ENCODE results near the gene VSIR.

Gene VSIR

DNA sequence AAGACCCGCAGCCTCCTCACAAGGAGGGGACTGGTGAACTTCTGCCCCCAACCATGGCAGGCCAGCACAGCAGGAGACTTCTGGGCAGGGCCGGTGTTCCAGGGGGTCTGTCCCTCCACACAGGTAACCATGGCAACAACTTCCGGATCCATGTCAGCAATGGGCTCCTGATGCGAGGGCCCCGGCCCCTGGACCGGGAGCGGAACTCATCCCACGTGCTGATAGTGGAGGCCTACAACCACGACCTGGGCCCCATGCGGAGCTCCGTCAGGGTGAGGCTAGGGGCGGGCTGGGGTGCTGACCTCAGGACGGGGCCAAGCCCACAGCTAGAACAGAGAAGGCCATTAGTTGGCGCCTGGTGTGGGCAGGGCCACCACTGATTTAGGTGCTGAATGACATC lies 48.1 kb downstream of the VSIR start:
- no peaks in the 10 kb centered on the region for H3K9me3 ChIP-seq (ENCODE audit: control extremely low read depth in 1 of 5, control insufficient read depth in 4 of 5, insufficient read depth in 2 of 5, low read depth in 1 of 5, low read length in 4 of 5)
- H3K36me3 ChIP-seq (ENCODE audit: control insufficient read depth in 4 of 4, insufficient read depth in 4 of 4, low read length in 3 of 4) = no peaks in the 10 kb centered on the region
- DNase-seq = no peak
- no peaks in the 10 kb centered on the region for H3K27me3 ChIP-seq (replicated peaks in 2 of 5; ENCODE audit: control insufficient read depth in 4 of 5, insufficient read depth in 5 of 5, low read length in 4 of 5)
- no peak overlapping the region for H3K27ac ChIP-seq (ENCODE audit: insufficient read depth in 1 of 2, low read depth in 1 of 2, low read length in 2 of 2, poor library complexity in 1 of 2, severe bottlenecking in 2 of 2)
- POLR2A ChIA-PET = no interaction called here
- H3K4me1 ChIP-seq (ENCODE audit: control extremely low read depth in 1 of 4, control insufficient read depth in 4 of 4, insufficient read depth in 4 of 4, low read length in 3 of 4) = peaks cover 15 to 76% (median 66%) of the 10 kb centered on the region in 4 experiments
- CTCF ChIA-PET = interaction anchor here (0.7 to 9.2 kb wide), 12 partner anchors 8 to 86 kb away, joined by 3 to 122 read pairs (median 14); partner anchors contain the start of gene VSIR
- 99% methylated on average over 11 of the region's 14 CpGs for WGBS (ENCODE audit: insufficient coverage)
- no peak overlapping the region for H3K4me3 ChIP-seq (ENCODE audit: control insufficient read depth in 1 of 7, extremely low read depth in 1 of 7, insufficient read depth in 4 of 7, low read depth in 2 of 7, low read length in 6 of 7)

- Histone ChIP-seq H3K4me1 (ENCODE audit: control extremely low read depth in 1 of 4, control insufficient read depth in 4 of 4, insufficient read depth in 4 of 4, low read length in 3 of 4) (peaks cover 15 to 77% (median 61%) of the 10 kb centered on the region in 4 experiments), H3K27me3 (replicated peaks in 2 of 5; ENCODE audit: control insufficient read depth in 4 of 5, insufficient read depth in 5 of 5, low read length in 4 of 5) (no peaks in the 10 kb centered on the region), H3K4me3 (ENCODE audit: control insufficient read depth in 1 of 7, extremely low read depth in 1 of 7, insufficient read depth in 4 of 7, low read depth in 2 of 7, low read length in 6 of 7) (no peak overlapping the region), H3K9me3 (ENCODE audit: control extremely low read depth in 1 of 5, control insufficient read depth in 4 of 5, insufficient read depth in 2 of 5, low read depth in 1 of 5, low read length in 4 of 5) (no peaks in the 10 kb centered on the region), H3K36me3 (ENCODE audit: control insufficient read depth in 4 of 4, insufficient read depth in 4 of 4, low read length in 3 of 4) (no peaks in the 10 kb centered on the region), H3K27ac (ENCODE audit: insufficient read depth in 1 of 2, low read depth in 1 of 2, low read length in 2 of 2, poor library complexity in 1 of 2, severe bottlenecking in 2 of 2) (no peak overlapping the region)
- WGBS (ENCODE audit: insufficient coverage) = 97% methylated on average over 6 of the region's 6 CpGs
- ChIA-PET POLR2A (no interaction called here), CTCF (interaction anchor here (1.0 to 5.8 kb wide), 12 partner anchors 7 to 76 kb away, joined by 3 to 41 read pairs (median 11); partner anchors contain the start of gene VSIR)
- no peak for DNase-seq
Observed at GRCh38 chr10:71724539-71724938, 48.8 kb downstream of the VSIR start.

- Histone ChIP-seq H3K4me3 (ENCODE audit: control insufficient read depth in 1 of 7, extremely low read depth in 1 of 7, insufficient read depth in 4 of 7, low read depth in 2 of 7, low read length in 6 of 7) (no peak overlapping the region), H3K27ac (ENCODE audit: insufficient read depth in 1 of 2, low read depth in 1 of 2, low read length in 2 of 2, poor library complexity in 1 of 2, severe bottlenecking in 2 of 2) (no peak overlapping the region), H3K9me3 (ENCODE audit: control extremely low read depth in 1 of 5, control insufficient read depth in 4 of 5, insufficient read depth in 2 of 5, low read depth in 1 of 5, low read length in 4 of 5) (no peaks in the 10 kb centered on the region), H3K4me1 (ENCODE audit: control extremely low read depth in 1 of 4, control insufficient read depth in 4 of 4, insufficient read depth in 4 of 4, low read length in 3 of 4) (peaks cover 13 to 65% (median 49%) of the 10 kb centered on the region in 4 experiments), H3K27me3 (replicated peaks in 2 of 5; ENCODE audit: control insufficient read depth in 4 of 5, insufficient read depth in 5 of 5, low read length in 4 of 5) (no peaks in the 10 kb centered on the region), H3K36me3 (ENCODE audit: control insufficient read depth in 4 of 4, insufficient read depth in 4 of 4, low read length in 3 of 4) (no peaks in the 10 kb centered on the region)
- WGBS (ENCODE audit: insufficient coverage) = 97% methylated on average over 5 of the region's 11 CpGs
- DNase-seq = no peak
- POLR2A ChIA-PET = interaction anchor here (1.1 kb wide), 1 partner anchor 50 kb away, joined by 3 read pairs; the partner anchor contains the start of gene VSIR
- CTCF ChIA-PET = interaction anchor here (1.2 to 5.8 kb wide), 10 partner anchors 10 to 75 kb away, joined by 3 to 41 read pairs (median 12); partner anchors contain the start of gene VSIR
Observed at GRCh38 chr10:71723311-71723710, 50.0 kb downstream of the VSIR start.

DNA sequence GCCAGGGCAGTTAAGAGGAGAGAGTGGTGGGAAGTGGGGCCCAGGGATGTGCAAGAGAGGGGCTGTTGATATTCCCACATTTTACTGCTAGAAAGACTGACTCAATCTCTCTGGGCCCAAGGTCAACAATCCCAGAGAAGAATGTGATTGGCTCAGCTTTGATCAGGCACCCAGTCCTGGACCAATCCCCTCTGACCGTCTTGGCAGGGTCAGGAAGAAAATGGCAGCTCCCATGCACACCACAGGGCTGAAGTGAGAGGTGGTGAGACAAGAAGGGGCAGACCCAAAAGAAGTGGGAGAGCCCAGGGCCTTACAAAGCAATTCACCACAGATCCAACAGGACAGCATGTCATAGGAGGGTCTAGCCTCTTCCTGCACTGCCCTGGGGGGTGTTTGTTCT lies 50.5 kb downstream of the VSIR start:
- CTCF ChIA-PET = interaction anchor here (1.6 to 5.8 kb wide), 6 partner anchors 10 to 52 kb away, joined by 5 to 41 read pairs (median 20); partner anchors contain the start of gene VSIR
- Histone ChIP-seq H3K27ac (ENCODE audit: insufficient read depth in 1 of 2, low read depth in 1 of 2, low read length in 2 of 2, poor library complexity in 1 of 2, severe bottlenecking in 2 of 2) (no peak overlapping the region), H3K9me3 (ENCODE audit: control extremely low read depth in 1 of 5, control insufficient read depth in 4 of 5, insufficient read depth in 2 of 5, low read depth in 1 of 5, low read length in 4 of 5) (no peaks in the 10 kb centered on the region), H3K27me3 (replicated peaks in 2 of 5; ENCODE audit: control insufficient read depth in 4 of 5, insufficient read depth in 5 of 5, low read length in 4 of 5) (no peaks in the 10 kb centered on the region), H3K4me1 (ENCODE audit: control extremely low read depth in 1 of 4, control insufficient read depth in 4 of 4, insufficient read depth in 4 of 4, low read length in 3 of 4) (peaks cover 10 to 60% (median 44%) of the 10 kb centered on the region in 4 experiments), H3K4me3 (ENCODE audit: control insufficient read depth in 1 of 7, extremely low read depth in 1 of 7, insufficient read depth in 4 of 7, low read depth in 2 of 7, low read length in 6 of 7) (no peak overlapping the region), H3K36me3 (ENCODE audit: control insufficient read depth in 4 of 4, insufficient read depth in 4 of 4, low read length in 3 of 4) (no peaks in the 10 kb centered on the region)
- POLR2A ChIA-PET = no interaction called here
- no peak for DNase-seq
- 100% methylated on average over 1 of the region's 1 CpG for WGBS (ENCODE audit: insufficient coverage)

- Histone ChIP-seq H3K9me3 (ENCODE audit: control extremely low read depth in 1 of 5, control insufficient read depth in 4 of 5, insufficient read depth in 2 of 5, low read depth in 1 of 5, low read length in 4 of 5) (no peaks in the 10 kb centered on the region), H3K4me1 (ENCODE audit: control extremely low read depth in 1 of 4, control insufficient read depth in 4 of 4, insufficient read depth in 4 of 4, low read length in 3 of 4) (peaks cover 5 to 49% (median 29%) of the 10 kb centered on the region in 4 experiments), H3K36me3 (ENCODE audit: control insufficient read depth in 4 of 4, insufficient read depth in 4 of 4, low read length in 3 of 4) (no peaks in the 10 kb centered on the region), H3K27ac (ENCODE audit: insufficient read depth in 1 of 2, low read depth in 1 of 2, low read length in 2 of 2, poor library complexity in 1 of 2, severe bottlenecking in 2 of 2) (no peak overlapping the region), H3K4me3 (ENCODE audit: control insufficient read depth in 1 of 7, extremely low read depth in 1 of 7, insufficient read depth in 4 of 7, low read depth in 2 of 7, low read length in 6 of 7) (no peak overlapping the region), H3K27me3 (replicated peaks in 2 of 5; ENCODE audit: control insufficient read depth in 4 of 5, insufficient read depth in 5 of 5, low read length in 4 of 5) (no peaks in the 10 kb centered on the region)
- 97% methylated on average over 6 of the region's 6 CpGs for WGBS (ENCODE audit: insufficient coverage)
- CTCF ChIA-PET = interaction anchor here (0.9 to 5.0 kb wide), 7 partner anchors 9 to 408 kb away, joined by 3 to 21 read pairs (median 4); no protein-coding TSS in a partner anchor
- POLR2A ChIA-PET = no interaction called here
- DNase-seq = no peak
Observed at GRCh38 chr10:71721313-71721712, 52.0 kb downstream of the VSIR start.

DNA sequence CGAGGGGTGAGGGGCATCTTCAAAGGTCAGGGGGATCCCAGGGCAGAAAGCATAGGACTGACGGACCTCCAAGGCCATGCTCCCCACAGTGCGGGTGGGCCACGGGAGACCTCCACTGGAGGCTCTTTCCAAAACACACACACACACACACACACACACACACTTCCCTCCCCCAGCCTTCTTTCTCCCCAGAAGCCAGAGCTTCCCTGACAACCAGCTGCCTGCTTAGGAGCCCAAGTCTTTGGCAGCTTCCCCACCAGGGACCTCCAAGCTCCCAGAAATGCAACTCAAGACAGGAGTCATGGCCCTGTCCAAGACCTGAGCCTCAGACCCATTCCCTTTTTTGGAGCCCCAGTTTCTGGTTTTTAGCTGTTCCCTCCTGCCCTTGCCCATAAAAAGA lies 53.0 kb downstream of the VSIR start:
- ChIA-PET CTCF (interaction anchor here (0.9 to 5.0 kb wide), 9 partner anchors 12 to 94 kb away, joined by 3 to 21 read pairs (median 4); partner anchors contain the start of gene VSIR), POLR2A (interaction anchor here (0.7 kb wide), 1 partner anchor 53 kb away, joined by 3 read pairs; the partner anchor contains the start of gene VSIR)
- no peaks in the 10 kb centered on the region for H3K27me3 ChIP-seq (replicated peaks in 2 of 5; ENCODE audit: control insufficient read depth in 4 of 5, insufficient read depth in 5 of 5, low read length in 4 of 5)
- H3K4me3 ChIP-seq (ENCODE audit: control insufficient read depth in 1 of 7, extremely low read depth in 1 of 7, insufficient read depth in 4 of 7, low read depth in 2 of 7, low read length in 6 of 7) = no peak overlapping the region
- H3K36me3 ChIP-seq (ENCODE audit: control insufficient read depth in 4 of 4, insufficient read depth in 4 of 4, low read length in 3 of 4) = no peaks in the 10 kb centered on the region
- H3K27ac ChIP-seq (ENCODE audit: insufficient read depth in 1 of 2, low read depth in 1 of 2, low read length in 2 of 2, poor library complexity in 1 of 2, severe bottlenecking in 2 of 2) = no peak overlapping the region
- H3K9me3 ChIP-seq (ENCODE audit: control extremely low read depth in 1 of 5, control insufficient read depth in 4 of 5, insufficient read depth in 2 of 5, low read depth in 1 of 5, low read length in 4 of 5) = no peaks in the 10 kb centered on the region
- no peak for DNase-seq
- 96% methylated on average over 4 of the region's 4 CpGs for WGBS (ENCODE audit: insufficient coverage)
- peaks cover 0 to 47% (median 26%) of the 10 kb centered on the region in 4 experiments for H3K4me1 ChIP-seq (ENCODE audit: control extremely low read depth in 1 of 4, control insufficient read depth in 4 of 4, insufficient read depth in 4 of 4, low read length in 3 of 4)

- ChIA-PET POLR2A (interaction anchor here (0.7 kb wide), 2 partner anchors 53 to 54 kb away, joined by 3 to 7 read pairs; partner anchors contain the start of gene VSIR), CTCF (interaction anchor here (0.8 to 5.0 kb wide), 11 partner anchors 9 to 94 kb away, joined by 3 to 21 read pairs (median 4); partner anchors contain the start of gene VSIR)
- Histone ChIP-seq H3K9me3 (ENCODE audit: control extremely low read depth in 1 of 5, control insufficient read depth in 4 of 5, insufficient read depth in 2 of 5, low read depth in 1 of 5, low read length in 4 of 5) (no peaks in the 10 kb centered on the region), H3K27me3 (replicated peaks in 2 of 5; ENCODE audit: control insufficient read depth in 4 of 5, insufficient read depth in 5 of 5, low read length in 4 of 5) (no peaks in the 10 kb centered on the region), H3K27ac (ENCODE audit: insufficient read depth in 1 of 2, low read depth in 1 of 2, low read length in 2 of 2, poor library complexity in 1 of 2, severe bottlenecking in 2 of 2) (no peak within 1 kb of the TSS), H3K4me1 (ENCODE audit: control extremely low read depth in 1 of 4, control insufficient read depth in 4 of 4, insufficient read depth in 4 of 4, low read length in 3 of 4) (peaks cover 0 to 48% (median 27%) of the 10 kb centered on the region in 4 experiments), H3K4me3 (ENCODE audit: control insufficient read depth in 1 of 7, extremely low read depth in 1 of 7, insufficient read depth in 4 of 7, low read depth in 2 of 7, low read length in 6 of 7) (no peak within 1 kb of the TSS), H3K36me3 (ENCODE audit: control insufficient read depth in 4 of 4, insufficient read depth in 4 of 4, low read length in 3 of 4) (no peaks in the 10 kb centered on the region)
- WGBS (ENCODE audit: insufficient coverage) = over 99% methylated on average over 14 of the region's 14 CpGs
- no peak for DNase-seq
Observed at GRCh38 chr10:71719464-71720201, 53.7 kb downstream of the VSIR start, which contains the start of gene C10orf105. TSS of gene C10orf105 (minus strand) at chr10:71719778. CDS start at chr10:71716337, 3,441 bp downstream.

Data from common myeloid progenitor, CD34-positive (primary cell).